ENCODE data around the gene CCDC39. TPM values are rescaled to one million over a fixed set of nuclear protein-coding genes. Genes with fewer than 3 reads are reported as not detected.

CCDC39 gene
- total and polyA plus RNA-seq, 12 donors = 0.08 to 0.37 (median 0.13) TPM; not detected in 9

DNA sequence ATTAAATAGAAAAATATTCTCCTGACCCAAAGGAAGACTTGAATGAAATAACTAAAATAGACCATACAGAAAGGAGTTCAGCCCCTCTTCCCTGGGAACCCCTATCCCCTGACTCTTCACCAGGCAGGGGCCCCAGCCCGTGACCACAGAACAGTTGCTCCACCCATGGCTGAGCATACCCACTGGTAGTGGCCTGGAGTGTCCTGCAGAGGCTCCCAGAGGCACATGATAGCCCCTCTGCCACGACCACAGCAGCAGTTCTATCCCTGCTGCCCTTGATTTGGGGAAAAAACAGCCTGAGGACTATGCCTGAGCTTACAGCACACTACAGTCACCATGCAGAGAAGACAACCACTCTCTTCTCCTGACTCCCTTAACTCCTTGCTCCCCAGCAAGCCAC is 45.6 kb downstream of the CCDC39 start:
- no peak for TF ChIP-seq POLR2A (IDR thresholded peaks at IDR 0.05)
- TF ChIP-seq, protein P1, sequence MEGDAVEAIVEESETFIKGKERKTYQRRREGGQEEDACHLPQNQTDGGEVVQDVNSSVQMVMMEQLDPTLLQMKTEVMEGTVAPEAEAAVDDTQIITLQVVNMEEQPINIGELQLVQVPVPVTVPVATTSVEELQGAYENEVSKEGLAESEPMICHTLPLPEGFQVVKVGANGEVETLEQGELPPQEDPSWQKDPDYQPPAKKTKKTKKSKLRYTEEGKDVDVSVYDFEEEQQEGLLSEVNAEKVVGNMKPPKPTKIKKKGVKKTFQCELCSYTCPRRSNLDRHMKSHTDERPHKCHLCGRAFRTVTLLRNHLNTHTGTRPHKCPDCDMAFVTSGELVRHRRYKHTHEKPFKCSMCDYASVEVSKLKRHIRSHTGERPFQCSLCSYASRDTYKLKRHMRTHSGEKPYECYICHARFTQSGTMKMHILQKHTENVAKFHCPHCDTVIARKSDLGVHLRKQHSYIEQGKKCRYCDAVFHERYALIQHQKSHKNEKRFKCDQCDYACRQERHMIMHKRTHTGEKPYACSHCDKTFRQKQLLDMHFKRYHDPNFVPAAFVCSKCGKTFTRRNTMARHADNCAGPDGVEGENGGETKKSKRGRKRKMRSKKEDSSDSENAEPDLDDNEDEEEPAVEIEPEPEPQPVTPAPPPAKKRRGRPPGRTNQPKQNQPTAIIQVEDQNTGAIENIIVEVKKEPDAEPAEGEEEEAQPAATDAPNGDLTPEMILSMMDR (IDR thresholded peaks at IDR 0.05) = no peak
- Histone ChIP-seq H3K27ac (no peak overlapping the region), H3K36me3 (replicated peaks in 1 of 2) (no peaks in the 10 kb centered on the region), H3K4me3 (no peak overlapping the region), H3K27me3 (no peaks in the 10 kb centered on the region), H3K4me1 (replicated peaks in 1 of 2) (no peaks in the 10 kb centered on the region), H3K9me3 (replicated peaks in 1 of 3) (no peaks in the 10 kb centered on the region)
- intact Hi-C loops (cut with DNase I) = no loop called here
- DNase-seq = no peak
- WGBS, 4 donors = 13 to 21% (median 18%) methylated on average over 1 to 2 of the region's 2 CpGs

DNA sequence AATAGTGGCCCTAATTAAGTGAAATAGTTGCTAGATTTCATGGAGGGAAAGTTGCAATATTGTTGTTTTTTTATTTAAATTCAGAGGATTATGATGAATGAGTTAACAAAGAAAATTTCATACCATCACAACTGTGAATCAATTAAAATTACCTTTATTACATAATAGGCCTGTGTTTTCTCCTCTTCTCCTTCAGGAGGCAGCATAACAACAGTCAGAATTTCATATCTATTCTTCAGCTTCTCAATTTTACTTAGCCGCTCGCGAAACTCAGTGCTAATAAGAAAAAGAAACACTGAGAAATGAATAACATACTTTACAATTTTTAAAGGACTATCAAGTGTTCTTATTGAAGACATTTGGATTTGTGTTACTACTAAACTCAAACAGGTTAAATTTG is 48.0 kb downstream of the CCDC39 start:
- no peak for DNase-seq
- intact Hi-C loops (cut with DNase I) = no loop called here
- H3K9me3 ChIP-seq (replicated peaks in 1 of 3) = no peaks in the 10 kb centered on the region
- no peaks in the 10 kb centered on the region for H3K4me1 ChIP-seq (replicated peaks in 1 of 2)
- no peaks in the 10 kb centered on the region for H3K27me3 ChIP-seq
- no peaks in the 10 kb centered on the region for H3K36me3 ChIP-seq (replicated peaks in 1 of 2)
- H3K27ac ChIP-seq = no peak overlapping the region
- TF ChIP-seq, protein P1 (IDR thresholded peaks at IDR 0.05) = no peak
- no peak for TF ChIP-seq POLR2A (IDR thresholded peaks at IDR 0.05)
- WGBS, 4 donors = 81 to 84% (median 82%) methylated on average over 3 of the region's 3 CpGs
- H3K4me3 ChIP-seq = no peak overlapping the region

DNA sequence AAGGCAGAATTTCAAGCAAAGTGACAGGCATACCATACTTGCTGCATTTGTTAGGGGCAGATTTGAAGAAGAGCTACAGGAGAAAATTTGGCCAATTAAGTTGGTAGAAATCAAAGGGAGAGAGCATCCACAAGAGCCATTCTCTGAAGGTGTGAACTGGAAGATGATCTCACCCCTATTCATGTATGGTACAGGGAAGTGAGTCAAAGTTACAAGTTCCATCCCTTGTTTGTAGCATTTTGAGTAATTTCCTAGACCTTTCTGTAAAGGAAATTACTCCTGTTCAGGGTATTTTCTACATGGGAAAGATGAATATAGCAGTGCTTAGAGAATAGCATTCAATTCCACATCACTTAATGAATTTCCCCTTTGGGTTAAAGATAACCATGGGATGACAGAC is 48.9 kb downstream of the CCDC39 start:
- intact Hi-C loops (cut with DNase I) = no loop called here
- Histone ChIP-seq H3K36me3 (replicated peaks in 1 of 2) (no peaks in the 10 kb centered on the region), H3K9me3 (replicated peaks in 1 of 3) (no peaks in the 10 kb centered on the region), H3K4me1 (replicated peaks in 1 of 2) (no peaks in the 10 kb centered on the region), H3K27me3 (no peaks in the 10 kb centered on the region), H3K27ac (no peak overlapping the region), H3K4me3 (no peak overlapping the region)
- no peak for DNase-seq
- no peak for TF ChIP-seq POLR2A (IDR thresholded peaks at IDR 0.05)
- TF ChIP-seq, protein P1 (IDR thresholded peaks at IDR 0.05) = no peak

DNA sequence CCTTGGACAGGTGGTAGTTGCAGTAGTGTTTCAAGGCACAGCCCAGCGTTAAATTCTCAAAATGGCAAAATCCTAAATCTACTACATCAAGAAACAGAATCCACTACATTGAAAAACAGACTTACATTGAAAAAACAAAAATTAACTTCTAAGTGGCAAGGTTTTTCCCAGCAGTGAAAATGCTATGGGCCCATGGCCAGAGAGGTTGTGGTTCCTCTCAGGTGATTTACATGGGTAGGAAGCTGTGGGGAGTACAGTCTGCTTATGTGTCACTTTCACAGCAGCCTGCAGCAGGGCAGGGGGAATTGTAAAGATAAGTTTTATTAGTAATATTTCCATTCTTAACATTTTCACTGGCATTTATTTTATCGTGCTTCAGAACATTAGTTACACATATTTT is 52.4 kb downstream of the CCDC39 start:
- no peaks in the 10 kb centered on the region for H3K9me3 ChIP-seq (replicated peaks in 1 of 3)
- DNase-seq = no peak
- no peak overlapping the region for H3K4me3 ChIP-seq
- H3K27ac ChIP-seq = no peak overlapping the region
- no peak for TF ChIP-seq POLR2A (IDR thresholded peaks at IDR 0.05)
- TF ChIP-seq, protein P1 (IDR thresholded peaks at IDR 0.05) = no peak
- 66 to 90% (median 77%) methylated on average over 2 of the region's 2 CpGs for WGBS, 4 donors
- H3K27me3 ChIP-seq = no peaks in the 10 kb centered on the region
- no peaks in the 10 kb centered on the region for H3K36me3 ChIP-seq (replicated peaks in 1 of 2)
- H3K4me1 ChIP-seq (replicated peaks in 1 of 2) = no peaks in the 10 kb centered on the region
- intact Hi-C loops (cut with DNase I) = no loop called here

Data from adrenal gland (tissue), 12 donors.